Erythroblast (primary cell): ENCODE measurements around the gene ZNF668.

Experiments used
- GATA1 ChIP-seq: IDR thresholded peaks from 2 replicates; pipeline ENCODE4 v1.6.1; 2011; ENCODE audit warnings: low read depth, mild to moderate bottlenecking, control low read depth, low read length, moderate library complexity
- POLR2A ChIP-seq: IDR thresholded peaks from 2 replicates; pipeline ENCODE4 v1.6.1; 2011; ENCODE audit warnings: mild to moderate bottlenecking, low read length

DNA sequence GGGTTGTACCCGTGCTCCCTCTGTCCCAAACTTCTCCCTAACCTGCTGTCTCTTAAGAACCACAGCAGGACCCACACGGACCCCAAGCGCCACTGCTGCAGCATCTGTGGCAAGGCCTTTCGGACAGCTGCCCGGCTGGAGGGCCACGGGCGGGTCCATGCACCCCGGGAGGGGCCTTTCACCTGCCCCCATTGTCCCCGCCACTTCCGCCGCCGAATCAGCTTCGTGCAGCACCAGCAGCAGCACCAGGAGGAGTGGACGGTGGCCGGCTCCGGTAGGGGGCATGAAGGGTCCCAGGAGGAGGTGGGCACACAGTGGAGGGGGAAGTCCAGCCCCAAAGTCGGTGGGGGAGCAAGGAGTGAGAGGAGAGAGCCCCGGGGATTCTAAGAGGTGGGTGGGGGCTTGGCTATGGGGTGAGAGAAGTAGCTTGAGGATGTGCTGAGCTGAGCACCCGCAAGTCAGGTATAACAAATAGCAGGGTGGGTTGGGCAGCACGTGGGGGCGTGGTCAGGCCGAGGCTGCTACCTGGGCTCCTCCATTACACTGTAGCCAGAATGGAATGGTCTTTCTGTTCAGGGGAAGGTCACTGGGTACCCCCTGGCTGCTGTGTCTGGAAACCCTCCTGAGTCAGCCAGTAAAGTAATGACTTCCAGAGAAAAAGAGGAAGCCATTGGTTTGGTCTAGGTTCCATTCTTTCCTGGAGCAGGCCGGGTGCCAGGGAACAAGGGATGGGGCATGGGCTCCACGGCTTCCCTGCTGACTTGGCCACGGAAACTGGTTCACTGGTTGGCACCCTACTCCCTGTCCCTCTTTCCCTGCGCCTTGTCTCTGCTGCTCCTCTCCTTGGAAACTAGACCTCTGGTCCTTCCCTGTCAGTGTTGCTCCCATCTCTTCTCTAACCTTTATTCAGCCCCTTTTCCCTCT is 7.7 kb upstream of the ZNF668 start:
- no peak for TF ChIP-seq POLR2A
- TF ChIP-seq GATA1, result no peak
